Spleen (tissue), 7 donors: ENCODE data around the gene HNRNPUL1.

Source experiments
- POLR2AphosphoS5 ChIP-seq, 3 donors: sonication (generic); formaldehyde crosslinking; IDR thresholded peaks; one replicate each; pipeline ENCODE4 v1.5.1; 2017; ENCODE audit warnings: antibody characterized with exemption in 3 of 3
- TF ChIP-seq, protein P1 (sequence below), 11 experiments: fragments of 200-600 bp in 7 of 11; fragments of 450-650 bp in 4 of 11; sonication (generic) in 4 of 11; IDR thresholded peaks in 8 of 11; conservative IDR thresholded peaks in 3 of 11; 1 replicate in 7 of 11; 2 replicates in 4 of 11; pipeline versions ENCODE4 v1.4.0 to v1.8.0; 2016 to 2021; ENCODE audit warnings: antibody characterized with exemption in 11 of 11, inconsistent platforms in 4 of 11, mild to moderate bottlenecking in 1 of 11
- donor health status: DM: no; HTN: no; CAD: no; lungs with moderate emphysema.
- donor health status: DM: no; HTN: no; CAD: no.
- donor health status: DM: no; HTN: no; CAD: no.

DNA sequence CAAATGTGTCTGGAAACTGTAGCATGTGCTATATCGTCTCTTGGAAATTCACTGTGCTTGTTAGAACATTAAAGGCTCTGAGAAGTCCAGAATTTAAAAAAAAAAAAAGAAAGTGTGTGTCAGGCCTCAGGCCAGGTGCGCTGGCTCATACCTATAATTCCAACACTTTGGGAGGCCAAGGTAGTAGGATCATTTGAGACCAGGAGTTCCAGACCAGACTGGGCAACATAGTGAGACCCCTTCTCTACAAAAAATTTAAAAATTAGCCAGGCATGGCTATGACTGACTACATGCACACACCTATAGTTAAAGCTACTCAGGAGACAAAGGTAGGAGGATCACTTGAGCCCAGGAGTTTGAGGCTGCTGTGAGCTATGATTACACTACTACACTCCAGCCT lies 4.9 kb downstream of the HNRNPUL1 start:
- TF ChIP-seq, protein P1, sequence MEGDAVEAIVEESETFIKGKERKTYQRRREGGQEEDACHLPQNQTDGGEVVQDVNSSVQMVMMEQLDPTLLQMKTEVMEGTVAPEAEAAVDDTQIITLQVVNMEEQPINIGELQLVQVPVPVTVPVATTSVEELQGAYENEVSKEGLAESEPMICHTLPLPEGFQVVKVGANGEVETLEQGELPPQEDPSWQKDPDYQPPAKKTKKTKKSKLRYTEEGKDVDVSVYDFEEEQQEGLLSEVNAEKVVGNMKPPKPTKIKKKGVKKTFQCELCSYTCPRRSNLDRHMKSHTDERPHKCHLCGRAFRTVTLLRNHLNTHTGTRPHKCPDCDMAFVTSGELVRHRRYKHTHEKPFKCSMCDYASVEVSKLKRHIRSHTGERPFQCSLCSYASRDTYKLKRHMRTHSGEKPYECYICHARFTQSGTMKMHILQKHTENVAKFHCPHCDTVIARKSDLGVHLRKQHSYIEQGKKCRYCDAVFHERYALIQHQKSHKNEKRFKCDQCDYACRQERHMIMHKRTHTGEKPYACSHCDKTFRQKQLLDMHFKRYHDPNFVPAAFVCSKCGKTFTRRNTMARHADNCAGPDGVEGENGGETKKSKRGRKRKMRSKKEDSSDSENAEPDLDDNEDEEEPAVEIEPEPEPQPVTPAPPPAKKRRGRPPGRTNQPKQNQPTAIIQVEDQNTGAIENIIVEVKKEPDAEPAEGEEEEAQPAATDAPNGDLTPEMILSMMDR (IDR thresholded peaks at IDR 0.05 in 8 of 11, conservative IDR thresholded peaks at IDR 0.05 in 3 of 11) = no peak
- no peak for TF ChIP-seq POLR2AphosphoS5 (IDR thresholded peaks at IDR 0.05)
